Peyer's patch (tissue), 4 donors: ENCODE measurements around the gene ISOC1. TPM values are rescaled to one million over a fixed set of nuclear protein-coding genes. Genes with fewer than 3 reads are reported as not detected.

Source experiments
- DNase-seq, 3 donors: peaks; one replicate each; pipeline ENCODE4 v3.0.0-alpha.2; 2017 to 2019
- H3K27ac ChIP-seq, 4 donors: fragments of 200-600 bp; sonication (generic); one replicate each; pipeline ENCODE4 v1.5.1; 2016 to 2019
- H3K27me3 ChIP-seq, 2 donors: fragments of 200-600 bp; sonication (generic); one replicate each; pipeline ENCODE4 v1.5.1; 2019
- H3K36me3 ChIP-seq, 3 donors: fragments of 200-600 bp; sonication (generic); one replicate each; pipeline ENCODE4 v1.5.1; 2016 to 2019
- H3K4me1 ChIP-seq, 4 donors: fragments of 200-600 bp; sonication (generic); one replicate each; pipeline ENCODE4 v1.5.1; 2016 to 2019
- H3K4me3 ChIP-seq, 4 donors: fragments of 200-600 bp; sonication (generic); 1 replicate in 3 of 4; 2 replicates in 1 of 4; pipeline ENCODE4 v1.5.1; 2016 to 2019; ENCODE audit warnings: mild to moderate bottlenecking in 1 of 4
- H3K9me3 ChIP-seq, 4 donors: fragments of 200-600 bp; sonication (generic); one replicate each; pipeline ENCODE4 v1.5.1; 2016 to 2019; ENCODE audit warnings: mild to moderate bottlenecking in 1 of 4
- POLR2A ChIP-seq, 2 donors: fragments of 450-650 bp; IDR thresholded peaks; one replicate each; pipeline ENCODE4 v1.5.1; 2017; ENCODE audit warnings: antibody characterized with exemption in 2 of 2, mild to moderate bottlenecking in 2 of 2, moderate library complexity in 2 of 2
- small RNA-seq, 2 donors: library from RNA; depleted of rRNA; stranded (forward); fragments of <200 nt; gene quantifications; one replicate each; pipeline ENCODE3, GENCODE V24; 2016
- total RNA-seq, 4 donors: library from RNA; depleted of rRNA; stranded (reverse); fragments of >200 nt; gene quantifications; one replicate each; pipeline ENCODE4 v1.1.0, GENCODE V29; 2016
- TF ChIP-seq, protein P1 (sequence below), 6 experiments: fragments of 450-650 bp in 4 of 6; fragments of 200-600 bp in 2 of 6; sonication (generic) in 1 of 6; IDR thresholded peaks; one replicate each; pipeline ENCODE4 v1.5.1; 2017 to 2019; ENCODE audit warnings: antibody characterized with exemption in 6 of 6, mild to moderate bottlenecking in 3 of 6, moderate library complexity in 1 of 6

The ISOC1 gene
- total RNA-seq, 4 donors from 2014 or later, result 21.5 to 54.5 (median 38.7) TPM

DNA sequence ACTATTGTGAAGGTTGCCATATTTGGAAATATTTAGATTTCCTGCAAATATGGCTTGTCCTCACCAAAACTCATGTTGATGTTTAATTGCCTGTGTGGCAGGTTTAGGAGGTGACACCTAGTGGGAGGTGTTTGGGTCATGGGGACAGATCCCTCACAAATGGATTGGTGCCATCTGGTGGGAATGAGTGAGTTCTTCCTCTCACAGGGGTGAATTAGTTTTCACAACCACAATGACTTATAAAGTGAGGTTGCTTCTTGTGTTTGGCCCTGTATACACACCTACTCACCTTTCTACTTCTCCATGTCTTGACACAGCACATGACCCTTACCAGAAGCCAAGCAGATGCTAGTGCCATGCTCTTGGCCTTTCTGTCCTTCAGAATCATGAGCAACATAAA is 41.1 kb downstream of the ISOC1 start:
- Histone ChIP-seq H3K27me3 (no peaks in the 10 kb centered on the region), H3K4me3 (no peak overlapping the region), H3K36me3 (no peaks in the 10 kb centered on the region), H3K27ac (no peak overlapping the region), H3K4me1 (no peaks in the 10 kb centered on the region), H3K9me3 (no peaks in the 10 kb centered on the region)
- no peak for DNase-seq
- TF ChIP-seq, protein P1, sequence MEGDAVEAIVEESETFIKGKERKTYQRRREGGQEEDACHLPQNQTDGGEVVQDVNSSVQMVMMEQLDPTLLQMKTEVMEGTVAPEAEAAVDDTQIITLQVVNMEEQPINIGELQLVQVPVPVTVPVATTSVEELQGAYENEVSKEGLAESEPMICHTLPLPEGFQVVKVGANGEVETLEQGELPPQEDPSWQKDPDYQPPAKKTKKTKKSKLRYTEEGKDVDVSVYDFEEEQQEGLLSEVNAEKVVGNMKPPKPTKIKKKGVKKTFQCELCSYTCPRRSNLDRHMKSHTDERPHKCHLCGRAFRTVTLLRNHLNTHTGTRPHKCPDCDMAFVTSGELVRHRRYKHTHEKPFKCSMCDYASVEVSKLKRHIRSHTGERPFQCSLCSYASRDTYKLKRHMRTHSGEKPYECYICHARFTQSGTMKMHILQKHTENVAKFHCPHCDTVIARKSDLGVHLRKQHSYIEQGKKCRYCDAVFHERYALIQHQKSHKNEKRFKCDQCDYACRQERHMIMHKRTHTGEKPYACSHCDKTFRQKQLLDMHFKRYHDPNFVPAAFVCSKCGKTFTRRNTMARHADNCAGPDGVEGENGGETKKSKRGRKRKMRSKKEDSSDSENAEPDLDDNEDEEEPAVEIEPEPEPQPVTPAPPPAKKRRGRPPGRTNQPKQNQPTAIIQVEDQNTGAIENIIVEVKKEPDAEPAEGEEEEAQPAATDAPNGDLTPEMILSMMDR (IDR thresholded peaks at IDR 0.05), result peak in 1 of 6 experiments; percentile 7
- TF ChIP-seq POLR2A (IDR thresholded peaks at IDR 0.05), result no peak

DNA sequence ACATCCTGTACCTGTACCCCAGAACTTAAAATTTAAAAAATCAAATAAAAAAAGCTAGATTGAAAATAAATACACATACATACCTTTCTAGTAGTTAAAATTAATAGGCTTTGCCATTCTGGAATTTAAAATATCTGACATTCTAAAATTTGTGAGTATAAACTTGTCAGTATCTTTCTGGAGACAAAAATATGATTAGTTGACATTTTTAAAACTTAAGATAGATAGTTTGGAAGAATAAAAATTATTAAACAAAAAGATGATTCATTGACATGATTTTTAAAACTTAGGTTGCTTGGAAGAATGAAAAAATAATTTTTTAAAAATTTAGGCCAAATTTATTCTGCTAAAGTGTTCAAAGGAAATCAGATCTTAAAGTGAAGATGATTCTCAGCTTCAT is 43.1 kb downstream of the ISOC1 start:
- TF ChIP-seq POLR2A (IDR thresholded peaks at IDR 0.05), result no peak
- TF ChIP-seq, protein P1 (IDR thresholded peaks at IDR 0.05), result no peak
- Histone ChIP-seq H3K27me3 (no peaks in the 10 kb centered on the region), H3K9me3 (no peaks in the 10 kb centered on the region), H3K27ac (no peak overlapping the region), H3K36me3 (no peaks in the 10 kb centered on the region), H3K4me1 (no peaks in the 10 kb centered on the region), H3K4me3 (no peak overlapping the region)
- no peak for DNase-seq

DNA sequence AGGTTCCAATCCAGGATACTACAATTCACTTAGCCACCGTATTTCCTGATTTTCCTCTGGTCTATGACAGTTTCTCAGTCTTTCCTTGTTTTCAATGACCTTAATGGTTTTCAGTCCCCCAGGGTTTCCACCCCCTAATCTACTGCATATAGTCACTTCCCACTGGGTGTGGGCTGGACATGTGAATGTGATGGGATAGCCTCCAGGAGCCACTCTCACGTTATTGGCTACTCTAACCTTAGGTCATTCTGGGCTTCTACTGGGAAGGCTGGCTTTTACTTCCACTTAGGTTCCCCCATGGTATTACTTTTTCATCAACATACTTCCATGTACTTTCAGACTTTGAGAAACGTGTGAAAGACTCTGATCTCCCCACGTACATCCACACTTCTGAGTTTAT is 46.5 kb downstream of the ISOC1 start:
- no peaks in the 10 kb centered on the region for H3K27me3 ChIP-seq
- no peak for DNase-seq
- H3K36me3 ChIP-seq, result no peaks in the 10 kb centered on the region
- no peaks in the 10 kb centered on the region for H3K4me1 ChIP-seq
- TF ChIP-seq POLR2A (IDR thresholded peaks at IDR 0.05), result no peak
- TF ChIP-seq, protein P1 (IDR thresholded peaks at IDR 0.05), result no peak
- no peaks in the 10 kb centered on the region for H3K9me3 ChIP-seq
- no peak overlapping the region for H3K4me3 ChIP-seq
- no peak overlapping the region for H3K27ac ChIP-seq

DNA sequence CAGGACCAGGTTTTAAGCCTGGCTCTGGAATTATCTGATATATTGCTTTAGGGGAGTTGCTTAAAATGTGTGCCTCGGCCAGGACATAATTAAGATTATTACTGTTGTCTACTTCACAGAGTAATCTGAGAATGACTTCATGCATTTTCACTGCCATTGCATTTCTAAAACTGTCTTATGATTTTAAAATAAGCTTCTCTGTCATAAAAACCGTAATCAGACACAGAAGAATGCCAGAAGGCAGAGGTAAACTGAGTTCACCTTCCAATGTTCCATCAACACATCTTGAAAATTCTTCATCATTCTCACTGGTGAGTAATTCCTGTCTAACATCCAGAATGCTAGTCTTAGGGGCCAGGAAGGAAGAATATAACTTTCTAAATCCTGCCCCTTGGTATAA is 47.1 kb downstream of the ISOC1 start:
- no peak for DNase-seq

GRCh38 chr5:129155876-129156275 is 61.3 kb downstream of the ISOC1 start:
- no peak for TF ChIP-seq POLR2A (IDR thresholded peaks at IDR 0.05)
- no peaks in the 10 kb centered on the region for H3K36me3 ChIP-seq
- H3K4me3 ChIP-seq, result no peak overlapping the region
- H3K27ac ChIP-seq, result no peak overlapping the region
- no peak for DNase-seq
- H3K27me3 ChIP-seq, result no peaks in the 10 kb centered on the region
- H3K9me3 ChIP-seq, result no peaks in the 10 kb centered on the region
- H3K4me1 ChIP-seq, result no peaks in the 10 kb centered on the region

More for the DNA sequence above, 47.1 kb downstream of the ISOC1 start:
- Histone ChIP-seq H3K36me3 (no peaks in the 10 kb centered on the region), H3K4me1 (no peaks in the 10 kb centered on the region), H3K9me3 (no peaks in the 10 kb centered on the region), H3K27ac (no peak overlapping the region), H3K4me3 (no peak overlapping the region), H3K27me3 (no peaks in the 10 kb centered on the region)
- TF ChIP-seq, protein P1 (IDR thresholded peaks at IDR 0.05), result no peak
- TF ChIP-seq POLR2A (IDR thresholded peaks at IDR 0.05), result no peak

GRCh38 chr5:129161830-129162229 is 67.3 kb downstream of the ISOC1 start:
- Histone ChIP-seq H3K9me3 (peaks cover 0 to 5% (median 0%) of the 10 kb centered on the region in 4 donors), H3K4me3 (no peak overlapping the region), H3K27ac (no peak overlapping the region), H3K27me3 (no peaks in the 10 kb centered on the region), H3K4me1 (no peaks in the 10 kb centered on the region), H3K36me3 (no peaks in the 10 kb centered on the region)
- TF ChIP-seq, protein P1 (IDR thresholded peaks at IDR 0.05), result no peak
- no peak for TF ChIP-seq POLR2A (IDR thresholded peaks at IDR 0.05)
- no peak for DNase-seq

Small RNA genes within 50 kb of the gene (small RNA-seq; reads per million reads assigned to genes)
- 0 reads per million in 2 donors for gene MIR4633

Other genes starting within 250 kb of the ISOC1 start
- not detected for gene SLC27A6, start 129.3 kb upstream of the ISOC1 start, total RNA-seq